Karpas-422 (cell line): Measurements from ENCODE around the gene ARMC9. TPM values are rescaled to one million over a fixed set of nuclear protein-coding genes. Genes with fewer than 3 reads are reported as not detected.

Source experiments
- DNase-seq: peaks from one replicate; pipeline ENCODE4 v3.0.0-alpha.2; 2015
- H2AFZ ChIP-seq: fragments of 200-600 bp; sonication (generic); 2 replicates; pipeline ENCODE4 v1.6.1; 2014; ENCODE audit warnings: antibody characterized with exemption, low read length, mixed read lengths
- H3K27ac ChIP-seq: fragments of 200-600 bp; sonication (generic); 2 replicates; pipeline ENCODE4 v1.5.1; 2014; ENCODE audit warnings: mild to moderate bottlenecking, low read length, moderate library complexity
- H3K27me3 ChIP-seq: fragments of 200-600 bp; sonication (generic); 2 replicates; pipeline ENCODE4 v1.6.1; 2014; ENCODE audit warnings: low read length, mixed read lengths
- H3K36me3 ChIP-seq: fragments of 200-600 bp; sonication (generic); 2 replicates; pipeline ENCODE4 v1.6.1; 2014; ENCODE audit warnings: low read length, mixed read lengths; ENCODE audit not compliant: insufficient read depth
- H3K4me1 ChIP-seq: fragments of 200-600 bp; sonication (generic); 2 replicates; pipeline ENCODE4 v1.6.1; 2014; ENCODE audit warnings: mild to moderate bottlenecking, low read length, mixed read lengths
- H3K4me2 ChIP-seq: fragments of 200-600 bp; sonication (generic); 2 replicates; pipeline ENCODE4 v1.6.1; 2014; ENCODE audit warnings: low read length, low read depth, mild to moderate bottlenecking; ENCODE audit not compliant: poor library complexity, severe bottlenecking
- H3K4me3 ChIP-seq: fragments of 200-600 bp; sonication (generic); 2 replicates; pipeline ENCODE4 v1.5.1; 2014; ENCODE audit warnings: mild to moderate bottlenecking, antibody characterized with exemption, low read length, mixed read lengths
- H3K79me2 ChIP-seq: fragments of 200-600 bp; sonication (generic); 2 replicates; pipeline ENCODE4 v1.6.1; 2014; ENCODE audit warnings: mild to moderate bottlenecking, low read length, mixed read lengths
- H3K9ac ChIP-seq: fragments of 200-600 bp; sonication (generic); 2 replicates; pipeline ENCODE4 v1.6.0; 2014; ENCODE audit warnings: low read length
- H3K9me2 ChIP-seq: fragments of 200-600 bp; sonication (generic), shearing (Covaris generic); replicated peaks from 2 replicates; pipeline ENCODE4 v1.6.0; 2014; ENCODE audit warnings: mild to moderate bottlenecking, low read length, moderate library complexity; ENCODE audit not compliant: insufficient read depth
- H3K9me3 ChIP-seq: fragments of 300-700, 200-600 bp; sonication (generic); 2 replicates; pipeline ENCODE4 v1.6.1; 2014; ENCODE audit warnings: low read length, mixed read lengths
- H4K20me1 ChIP-seq: fragments of 200-600 bp; sonication (generic); 2 replicates; pipeline ENCODE4 v1.6.1; 2014; ENCODE audit warnings: mild to moderate bottlenecking, antibody characterized with exemption, low read length, low read depth; ENCODE audit not compliant: insufficient read depth
- total RNA-seq: library from RNA; depleted of rRNA; stranded (reverse); fragments of >200 nt; shearing (Covaris generic); gene quantifications from 2 replicates; pipeline ENCODE4 v1.2.3, GENCODE V29; 2014; ENCODE audit warnings: low replicate concordance

ARMC9 gene
- total RNA-seq, 1 experiment from 2014 or later, result 7.7 TPM

GRCh38 chr2:231356466-231356844 lies 158.0 kb downstream of the ARMC9 start:
- Histone ChIP-seq H2AFZ (no peak overlapping the region), H3K9me3 (no peaks in the 10 kb centered on the region), H3K9ac (no peak overlapping the region), H3K79me2 (no peaks in the 10 kb centered on the region), H3K4me1 (no peaks in the 10 kb centered on the region), H3K4me3 (no peak overlapping the region), H3K36me3 (no peaks in the 10 kb centered on the region), H3K4me2 (no peak overlapping the region), H3K27me3 (no peaks in the 10 kb centered on the region), H4K20me1 (no peaks in the 10 kb centered on the region), H3K9me2 (no peaks in the 10 kb centered on the region), H3K27ac (no peak overlapping the region)
- no peak for DNase-seq

- Histone ChIP-seq H3K79me2 (no peaks in the 10 kb centered on the region), H3K9ac (no peak overlapping the region), H4K20me1 (no peaks in the 10 kb centered on the region), H2AFZ (no peak overlapping the region), H3K9me2 (no peaks in the 10 kb centered on the region), H3K4me3 (no peak overlapping the region), H3K4me1 (peaks cover 2% of the 10 kb centered on the region), H3K4me2 (no peak overlapping the region), H3K27me3 (no peaks in the 10 kb centered on the region), H3K27ac (no peak overlapping the region), H3K36me3 (no peaks in the 10 kb centered on the region), H3K9me3 (no peaks in the 10 kb centered on the region)
- no peak for DNase-seq
These were observed 158.6 kb downstream of the ARMC9 start for GRCh38 chr2:231357048-231357447.

- no peak for DNase-seq
- H3K4me3 ChIP-seq, result no peak overlapping the region
- H2AFZ ChIP-seq, result no peak overlapping the region
- H3K27ac ChIP-seq, result no peak overlapping the region
- H3K27me3 ChIP-seq, result no peaks in the 10 kb centered on the region
- no peaks in the 10 kb centered on the region for H3K9me3 ChIP-seq
- H3K9ac ChIP-seq, result no peak overlapping the region
- H3K4me1 ChIP-seq, result peaks cover 6% of the 10 kb centered on the region
- H3K79me2 ChIP-seq, result no peaks in the 10 kb centered on the region
- no peaks in the 10 kb centered on the region for H3K36me3 ChIP-seq
- H3K9me2 ChIP-seq, result no peaks in the 10 kb centered on the region
- H4K20me1 ChIP-seq, result no peaks in the 10 kb centered on the region
- H3K4me2 ChIP-seq, result no peak overlapping the region
These were observed 159.5 kb downstream of the ARMC9 start for GRCh38 chr2:231357931-231358330.

GRCh38 chr2:231359441-231359840 lies 161.0 kb downstream of the ARMC9 start:
- no peak for DNase-seq
- Histone ChIP-seq H2AFZ (no peak overlapping the region), H3K4me3 (no peak overlapping the region), H3K79me2 (no peaks in the 10 kb centered on the region), H3K27ac (no peak overlapping the region), H3K9me3 (no peaks in the 10 kb centered on the region), H4K20me1 (no peaks in the 10 kb centered on the region), H3K36me3 (no peaks in the 10 kb centered on the region), H3K9me2 (no peaks in the 10 kb centered on the region), H3K9ac (no peak overlapping the region), H3K4me1 (peaks cover 6% of the 10 kb centered on the region), H3K4me2 (no peak overlapping the region), H3K27me3 (no peaks in the 10 kb centered on the region)

- Histone ChIP-seq H3K9me3 (no peaks in the 10 kb centered on the region), H3K79me2 (no peaks in the 10 kb centered on the region), H3K27ac (no peak overlapping the region), H2AFZ (no peak overlapping the region), H3K27me3 (no peaks in the 10 kb centered on the region), H3K4me1 (peaks cover 6% of the 10 kb centered on the region), H3K4me2 (no peak overlapping the region), H3K9me2 (no peaks in the 10 kb centered on the region), H4K20me1 (no peaks in the 10 kb centered on the region), H3K9ac (no peak overlapping the region), H3K4me3 (no peak overlapping the region), H3K36me3 (no peaks in the 10 kb centered on the region)
- DNase-seq, result no peak
These were observed 161.5 kb downstream of the ARMC9 start for GRCh38 chr2:231359948-231360347.

GRCh38 chr2:231360401-231360800 lies 162.0 kb downstream of the ARMC9 start:
- no peak for DNase-seq
- Histone ChIP-seq H3K27ac (no peak overlapping the region), H3K36me3 (no peaks in the 10 kb centered on the region), H3K4me3 (no peak overlapping the region), H3K9me2 (no peaks in the 10 kb centered on the region), H3K9me3 (no peaks in the 10 kb centered on the region), H3K4me2 (no peak overlapping the region), H4K20me1 (no peaks in the 10 kb centered on the region), H2AFZ (no peak overlapping the region), H3K9ac (no peak overlapping the region), H3K79me2 (no peaks in the 10 kb centered on the region), H3K4me1 (peaks cover 6% of the 10 kb centered on the region), H3K27me3 (no peaks in the 10 kb centered on the region)

GRCh38 chr2:231360881-231361371 lies 162.5 kb downstream of the ARMC9 start:
- no peak for DNase-seq
- Histone ChIP-seq H3K9me3 (no peaks in the 10 kb centered on the region), H3K9me2 (no peaks in the 10 kb centered on the region)

GRCh38 chr2:231361701-231362554 lies 163.5 kb downstream of the ARMC9 start:
- Histone ChIP-seq H3K9me3 (no peaks in the 10 kb centered on the region), H3K36me3 (no peaks in the 10 kb centered on the region), H3K4me1 (peaks cover 6% of the 10 kb centered on the region), H3K9me2 (no peaks in the 10 kb centered on the region), H3K79me2 (no peaks in the 10 kb centered on the region), H3K27ac (no peak overlapping the region), H3K4me2 (no peak overlapping the region), H3K27me3 (no peaks in the 10 kb centered on the region), H3K4me3 (no peak overlapping the region), H2AFZ (0 out of 2 replicates have a peak overlapping the region, but pooled peaks have one; percentile 51), H4K20me1 (no peaks in the 10 kb centered on the region), H3K9ac (no peak overlapping the region)
- peak; percentile 54 for DNase-seq

More at GRCh38 chr2:231360881-231361371, 162.5 kb downstream of the ARMC9 start:
- H3K9ac ChIP-seq, result no peak overlapping the region
- H4K20me1 ChIP-seq, result no peaks in the 10 kb centered on the region
- no peaks in the 10 kb centered on the region for H3K27me3 ChIP-seq
- H3K4me3 ChIP-seq, result no peak overlapping the region
- no peak overlapping the region for H3K27ac ChIP-seq
- no peaks in the 10 kb centered on the region for H3K79me2 ChIP-seq
- H2AFZ ChIP-seq, result no peak overlapping the region
- no peaks in the 10 kb centered on the region for H3K36me3 ChIP-seq
- H3K4me2 ChIP-seq, result no peak overlapping the region
- H3K4me1 ChIP-seq, result peaks cover 6% of the 10 kb centered on the region
